Activated CD4-positive, alpha-beta T cell treated with anti-CD3 and anti-CD28 coated beads, Interleukin-2, Interleukin-6, amounts not matched to agents 100 ng/mL and 50 ng/mL, durations not matched to agents 16 hours and 8 hours (primary cell): Measurements from ENCODE around the gene RAPGEF4.

ENCODE experiments used
- DNase-seq: peaks from one replicate; pipeline ENCODE4 v3.0.0-alpha.2; 2020

RAPGEF4 gene

DNA sequence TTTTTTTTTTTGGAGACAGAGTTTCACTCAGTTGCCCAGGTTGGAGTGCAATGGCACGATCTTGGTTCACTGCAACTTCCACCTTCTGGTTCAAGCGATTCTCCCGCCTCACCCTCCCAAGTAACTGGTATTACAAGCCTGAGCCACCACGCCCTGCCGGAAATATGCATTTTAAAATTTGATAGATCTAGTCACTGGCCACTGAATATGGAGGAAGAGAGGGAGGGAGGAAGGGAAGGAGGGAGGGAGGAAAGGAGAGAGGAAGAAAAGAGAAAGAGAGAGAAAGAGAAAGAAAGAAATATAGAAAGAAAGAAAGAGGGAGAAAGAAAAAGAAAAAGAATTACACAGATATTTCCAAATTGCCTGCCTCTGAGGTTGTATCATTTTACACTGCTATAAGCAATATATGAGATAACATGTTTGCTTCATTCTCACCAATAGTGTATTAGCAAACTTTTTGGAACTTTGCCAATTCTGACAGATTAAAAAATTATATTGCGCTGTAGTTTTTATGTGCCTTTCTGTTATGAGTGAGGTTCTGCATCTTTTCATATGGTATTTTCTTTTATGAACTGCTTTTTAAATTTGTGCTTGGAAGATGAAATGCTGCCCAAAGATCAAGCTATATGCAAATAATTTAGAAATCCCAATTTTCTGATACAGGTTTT lies 178.8 kb downstream of the RAPGEF4 start:
- no peak for DNase-seq

DNA sequence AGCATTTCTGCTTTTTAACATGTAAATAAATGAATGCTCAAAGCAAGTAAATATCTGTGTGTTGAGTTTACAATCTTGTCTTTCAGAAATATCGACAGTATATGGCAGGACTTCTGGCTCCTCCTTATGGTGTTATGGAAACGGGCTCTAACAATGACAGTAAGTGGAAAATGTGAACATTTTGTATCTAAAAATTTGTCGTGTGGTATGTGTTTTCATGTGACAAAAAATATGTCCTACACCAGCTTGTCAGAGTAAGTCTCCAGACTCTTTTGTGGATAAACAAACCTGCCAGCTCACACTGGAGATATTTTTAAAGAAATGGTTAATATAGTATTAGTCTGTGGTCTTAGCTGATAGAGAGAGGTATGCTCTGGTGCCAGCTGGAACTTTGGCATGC lies 182.1 kb downstream of the RAPGEF4 start:
- DNase-seq = no peak

- DNase-seq = no peak
These were observed 184.1 kb downstream of the RAPGEF4 start for GRCh38 chr2:172919732-172920131.

DNA sequence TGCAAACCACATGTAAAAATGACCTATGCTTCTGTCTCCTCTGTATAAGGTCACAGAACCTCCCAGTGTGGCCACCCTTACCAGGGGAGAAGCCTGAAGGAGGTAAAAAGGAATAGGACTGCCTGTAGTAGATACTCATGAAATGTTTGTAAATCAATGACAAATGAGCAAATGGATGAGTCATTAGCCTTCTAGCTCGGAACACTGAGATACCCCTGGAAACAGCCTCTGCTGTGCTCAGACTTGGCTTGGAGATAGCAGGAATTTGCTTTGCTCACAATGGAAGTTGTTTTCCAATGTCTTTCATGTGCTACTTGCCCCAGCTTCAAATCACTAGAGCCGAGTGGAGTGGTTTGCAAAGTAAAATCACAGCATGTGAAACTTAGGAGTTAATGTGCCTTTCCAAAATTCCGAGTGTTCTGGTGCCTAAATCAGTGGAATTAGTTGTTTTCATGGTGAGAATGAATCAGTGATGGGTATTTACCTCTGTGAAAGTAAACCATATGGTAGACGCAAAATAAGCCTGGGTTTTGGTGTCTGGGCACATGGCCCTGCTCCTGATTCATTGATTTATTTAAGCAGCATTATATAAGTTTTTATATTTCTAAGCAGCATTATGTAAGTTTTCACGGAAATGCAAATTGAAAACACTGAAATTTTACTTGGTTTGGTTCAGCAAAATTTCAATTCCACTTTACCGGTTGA lies 186.0 kb downstream of the RAPGEF4 start:
- DNase-seq = no peak

DNA sequence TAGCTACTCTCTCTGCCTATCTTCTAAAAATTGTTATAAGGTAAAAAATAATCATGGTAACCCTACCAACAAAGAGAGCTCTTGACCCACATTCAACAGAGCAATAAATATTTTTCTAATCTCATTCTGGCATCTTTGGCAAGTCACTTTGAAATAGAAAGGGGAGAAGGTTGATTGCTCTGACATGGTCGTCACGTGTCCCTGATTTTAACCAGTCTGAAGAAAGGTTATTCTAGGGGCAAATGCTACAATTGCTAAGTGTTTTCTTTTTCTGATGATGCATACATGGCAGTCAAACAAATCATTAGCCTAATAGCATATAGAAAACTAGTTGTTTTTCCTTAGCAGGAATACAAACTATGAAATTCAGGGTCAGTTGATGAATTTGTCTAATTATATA lies 186.7 kb downstream of the RAPGEF4 start:
- no peak for DNase-seq

GRCh38 chr2:172922815-172923214 lies 187.2 kb downstream of the RAPGEF4 start:
- DNase-seq = no peak

GRCh38 chr2:172924097-172924660 lies 188.5 kb downstream of the RAPGEF4 start:
- DNase-seq = no peak

- no peak for DNase-seq
These were observed 190.0 kb downstream of the RAPGEF4 start for GRCh38 chr2:172925600-172925999.

DNA sequence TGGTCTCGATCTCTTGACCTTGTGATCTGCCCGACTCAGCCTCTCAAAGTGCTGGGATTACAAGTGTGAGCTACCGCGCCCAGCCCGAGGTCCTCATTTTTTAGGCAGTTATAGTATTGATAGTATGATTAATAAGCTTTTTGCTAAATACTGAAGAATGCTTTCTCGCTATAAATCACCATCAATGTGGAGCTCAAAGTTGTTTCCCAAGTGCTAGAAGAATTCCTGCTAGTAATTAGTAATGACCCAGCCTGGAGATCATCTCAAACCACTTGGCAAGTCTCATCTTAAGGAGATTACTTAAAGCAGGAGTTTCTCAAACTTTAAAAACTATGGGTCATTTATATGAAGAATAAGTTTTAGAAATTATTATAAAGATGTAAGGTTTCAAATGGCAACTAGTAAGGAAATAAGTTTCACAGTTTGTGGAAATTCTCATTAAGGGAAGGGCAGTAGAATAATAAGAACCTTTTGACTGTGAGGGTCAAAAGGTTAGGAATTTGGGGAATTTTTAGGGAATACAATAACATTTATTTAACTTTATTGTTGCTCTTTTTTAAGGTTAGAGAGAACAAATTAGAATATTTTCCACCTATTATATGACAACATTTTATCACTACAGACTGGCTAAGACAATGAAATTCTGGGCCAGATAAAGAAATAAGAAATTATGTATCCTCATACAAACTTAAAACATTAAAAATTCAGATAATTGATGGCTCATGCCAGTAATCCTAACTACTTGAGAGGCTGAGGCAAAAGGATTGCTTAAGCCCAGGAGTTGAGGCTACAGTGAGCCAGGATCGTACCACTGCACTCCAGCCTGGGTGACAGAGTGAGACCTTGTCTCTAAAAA lies 191.4 kb downstream of the RAPGEF4 start:
- DNase-seq = no peak

GRCh38 chr2:172927641-172928357 lies 192.2 kb downstream of the RAPGEF4 start:
- no peak for DNase-seq

DNA sequence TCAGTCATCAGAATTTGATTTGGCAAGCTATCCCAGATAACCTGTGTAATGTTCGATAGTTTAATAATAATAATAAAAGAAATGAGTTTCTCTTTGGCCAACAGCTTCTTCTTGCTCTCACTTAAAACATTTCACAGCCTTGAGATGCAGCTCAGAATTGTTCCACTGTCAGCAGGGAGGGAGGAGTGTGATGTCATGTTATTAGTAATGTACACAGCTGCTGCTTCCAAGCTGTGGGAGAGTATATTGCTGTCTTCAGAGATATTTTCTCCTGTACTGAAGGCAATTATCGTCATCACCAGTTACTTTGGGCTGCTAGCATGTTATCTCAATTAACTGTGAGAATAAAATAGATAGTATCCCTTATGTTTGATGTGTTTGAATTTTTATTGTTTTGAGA lies 193.1 kb downstream of the RAPGEF4 start:
- no peak for DNase-seq

- no peak for DNase-seq
These were observed 194.0 kb downstream of the RAPGEF4 start for GRCh38 chr2:172929644-172930043.

GRCh38 chr2:172930871-172931255 lies 195.2 kb downstream of the RAPGEF4 start:
- DNase-seq = no peak

GRCh38 chr2:172931256-172931894 lies 195.7 kb downstream of the RAPGEF4 start:
- no peak for DNase-seq

DNA sequence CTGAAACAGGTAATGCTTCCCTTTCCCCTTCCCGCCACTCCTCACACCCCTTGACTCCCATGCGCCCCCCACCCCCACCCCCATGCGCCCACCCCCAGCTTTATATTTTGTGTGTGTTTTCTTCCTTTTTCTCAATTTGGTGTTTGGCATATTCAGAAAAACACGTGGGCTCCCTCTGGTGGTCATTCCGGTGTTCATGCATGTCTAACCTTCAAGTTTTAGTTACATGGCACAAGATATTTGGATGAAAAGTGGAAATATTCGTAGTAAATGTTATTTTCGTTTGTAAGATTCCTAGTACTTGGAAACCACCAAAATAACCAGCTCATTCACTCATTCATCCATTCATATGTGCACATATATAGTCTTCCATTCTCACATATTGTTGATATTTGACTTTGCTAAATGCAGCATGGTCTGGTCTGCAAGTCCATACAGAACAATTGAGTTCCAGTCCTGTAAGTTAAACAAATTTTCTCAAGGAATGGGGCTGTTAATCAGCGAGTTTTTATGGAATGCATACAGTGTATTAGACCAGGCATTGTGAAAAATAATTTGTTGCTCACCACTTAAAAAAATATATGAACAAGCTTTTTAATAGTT lies 196.4 kb downstream of the RAPGEF4 start:
- DNase-seq = peak; percentile 63

DNA sequence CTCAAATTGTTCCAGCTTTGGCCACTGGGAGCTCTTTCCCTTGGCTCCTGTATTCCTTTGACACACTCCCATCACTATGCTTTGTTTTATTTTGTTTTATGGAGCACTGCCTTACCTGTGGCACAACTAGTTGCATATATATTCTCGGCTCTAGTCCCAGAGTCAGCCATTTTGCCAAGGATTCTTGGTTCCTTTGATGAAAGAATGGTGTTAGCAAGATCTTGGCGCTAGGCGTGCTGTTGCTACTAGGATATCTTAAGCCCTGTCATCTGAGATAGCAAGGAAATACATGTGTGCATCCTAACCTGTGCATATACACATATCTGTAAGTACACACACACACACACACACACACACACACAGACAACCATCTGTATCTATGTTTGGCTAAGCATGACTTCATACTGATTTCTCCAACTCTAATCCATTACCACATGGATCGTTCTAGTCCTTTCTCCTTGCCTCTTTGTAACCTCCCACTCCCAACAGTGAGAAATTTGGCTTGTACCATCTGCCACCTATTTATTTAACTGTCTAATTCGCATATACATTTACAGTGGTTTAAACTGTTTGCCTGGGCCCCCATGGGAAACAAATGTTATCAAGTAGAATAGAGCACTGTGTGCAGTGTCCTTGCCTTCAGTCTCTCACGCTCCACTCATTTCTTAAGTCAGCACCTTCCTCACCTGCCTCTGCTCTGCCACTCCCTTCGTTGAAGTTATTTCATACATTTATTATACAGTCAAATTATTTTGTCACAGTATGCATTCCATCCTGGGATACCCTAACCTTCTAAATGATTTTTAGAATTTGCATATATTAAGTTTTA lies 202.5 kb downstream of the RAPGEF4 start:
- no peak for DNase-seq

- no peak for DNase-seq
These were observed 203.2 kb downstream of the RAPGEF4 start for GRCh38 chr2:172938713-172939375.

DNA sequence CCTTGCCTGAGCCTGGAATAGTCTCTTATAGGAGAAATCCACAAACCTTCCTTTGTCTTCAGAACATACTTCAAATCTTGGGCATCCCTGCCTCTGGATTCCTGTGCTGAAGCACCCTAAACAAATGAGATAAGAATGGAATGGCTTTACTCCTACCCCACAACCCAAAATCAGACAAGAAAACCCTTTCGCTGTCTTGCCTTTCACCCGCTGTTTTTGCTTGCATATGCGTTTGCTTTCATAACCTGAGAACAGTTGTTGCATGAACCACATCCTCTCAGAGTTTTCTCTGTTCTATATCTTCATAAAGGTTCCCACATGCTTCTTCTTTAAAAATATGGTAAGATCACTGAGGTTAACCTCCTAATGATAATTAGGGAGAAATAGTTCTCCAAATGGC lies 207.9 kb downstream of the RAPGEF4 start:
- DNase-seq = no peak

GRCh38 chr2:172944022-172944793 lies 208.6 kb downstream of the RAPGEF4 start:
- no peak for DNase-seq
